ENCODE measurements around the gene ATP10D.

- TF ChIP-seq POLR2AphosphoS5 (IDR thresholded peaks at IDR 0.05; ENCODE audit: low read depth, low read length) (no peak), RCOR1 (IDR thresholded peaks at IDR 0.05; ENCODE audit: low read length) (no peak)
- TF ChIP-seq, protein P1, sequence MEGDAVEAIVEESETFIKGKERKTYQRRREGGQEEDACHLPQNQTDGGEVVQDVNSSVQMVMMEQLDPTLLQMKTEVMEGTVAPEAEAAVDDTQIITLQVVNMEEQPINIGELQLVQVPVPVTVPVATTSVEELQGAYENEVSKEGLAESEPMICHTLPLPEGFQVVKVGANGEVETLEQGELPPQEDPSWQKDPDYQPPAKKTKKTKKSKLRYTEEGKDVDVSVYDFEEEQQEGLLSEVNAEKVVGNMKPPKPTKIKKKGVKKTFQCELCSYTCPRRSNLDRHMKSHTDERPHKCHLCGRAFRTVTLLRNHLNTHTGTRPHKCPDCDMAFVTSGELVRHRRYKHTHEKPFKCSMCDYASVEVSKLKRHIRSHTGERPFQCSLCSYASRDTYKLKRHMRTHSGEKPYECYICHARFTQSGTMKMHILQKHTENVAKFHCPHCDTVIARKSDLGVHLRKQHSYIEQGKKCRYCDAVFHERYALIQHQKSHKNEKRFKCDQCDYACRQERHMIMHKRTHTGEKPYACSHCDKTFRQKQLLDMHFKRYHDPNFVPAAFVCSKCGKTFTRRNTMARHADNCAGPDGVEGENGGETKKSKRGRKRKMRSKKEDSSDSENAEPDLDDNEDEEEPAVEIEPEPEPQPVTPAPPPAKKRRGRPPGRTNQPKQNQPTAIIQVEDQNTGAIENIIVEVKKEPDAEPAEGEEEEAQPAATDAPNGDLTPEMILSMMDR (IDR thresholded peaks at IDR 0.05), result no peak
Observed at GRCh38 chr4:47493238-47494123, 8.4 kb downstream of the ATP10D start.
